ENCODE results near the gene RTN4IP1.

DNA sequence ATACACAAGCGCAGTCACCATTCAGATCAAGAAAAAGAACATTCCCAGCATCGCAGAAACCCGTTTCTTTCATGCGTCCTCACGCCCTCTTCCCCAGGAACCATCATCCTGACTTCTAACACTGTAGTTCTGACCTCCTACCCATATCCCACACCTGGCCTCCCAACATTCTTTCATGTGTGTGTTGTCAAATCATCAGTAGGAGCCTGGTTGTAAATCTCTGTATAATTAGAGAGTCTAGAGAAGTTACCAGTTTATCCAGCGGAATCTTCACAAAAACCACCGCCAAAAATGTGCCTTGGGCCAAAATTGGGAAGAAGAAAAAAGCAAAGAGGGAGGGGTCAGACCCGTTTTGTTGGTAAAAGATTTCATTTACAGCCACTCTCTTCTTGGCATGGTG, 91.6 kb downstream of the RTN4IP1 start:
- no peak for TF ChIP-seq IRF2 (CRISPR knock-in tag; IDR thresholded peaks at IDR 0.05)
- no peak for TF ChIP-seq ZFP41 (CRISPR knock-in tag; IDR thresholded peaks at IDR 0.05; ENCODE audit: borderline replicate concordance)
- TF ChIP-seq ATRX (CRISPR knock-in tag; IDR thresholded peaks at IDR 0.05; ENCODE audit: borderline replicate concordance), result no peak
- no peak for TF ChIP-seq EED (CRISPR knock-in tag; IDR thresholded peaks at IDR 0.05)
- TF ChIP-seq AGO2 (optimal IDR thresholded peaks at IDR 0.05; ENCODE audit: low read depth, low read length), result no peak
- TF ChIP-seq ZBTB7A (CRISPR knock-in tag; IDR thresholded peaks at IDR 0.05), result no peak
- TF ChIP-seq NFIC (IDR thresholded peaks at IDR 0.05; ENCODE audit: low read length), result no peak
- TF ChIP-seq, protein P1, sequence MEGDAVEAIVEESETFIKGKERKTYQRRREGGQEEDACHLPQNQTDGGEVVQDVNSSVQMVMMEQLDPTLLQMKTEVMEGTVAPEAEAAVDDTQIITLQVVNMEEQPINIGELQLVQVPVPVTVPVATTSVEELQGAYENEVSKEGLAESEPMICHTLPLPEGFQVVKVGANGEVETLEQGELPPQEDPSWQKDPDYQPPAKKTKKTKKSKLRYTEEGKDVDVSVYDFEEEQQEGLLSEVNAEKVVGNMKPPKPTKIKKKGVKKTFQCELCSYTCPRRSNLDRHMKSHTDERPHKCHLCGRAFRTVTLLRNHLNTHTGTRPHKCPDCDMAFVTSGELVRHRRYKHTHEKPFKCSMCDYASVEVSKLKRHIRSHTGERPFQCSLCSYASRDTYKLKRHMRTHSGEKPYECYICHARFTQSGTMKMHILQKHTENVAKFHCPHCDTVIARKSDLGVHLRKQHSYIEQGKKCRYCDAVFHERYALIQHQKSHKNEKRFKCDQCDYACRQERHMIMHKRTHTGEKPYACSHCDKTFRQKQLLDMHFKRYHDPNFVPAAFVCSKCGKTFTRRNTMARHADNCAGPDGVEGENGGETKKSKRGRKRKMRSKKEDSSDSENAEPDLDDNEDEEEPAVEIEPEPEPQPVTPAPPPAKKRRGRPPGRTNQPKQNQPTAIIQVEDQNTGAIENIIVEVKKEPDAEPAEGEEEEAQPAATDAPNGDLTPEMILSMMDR (CRISPR knock-in tag; IDR thresholded peaks at IDR 0.05), result no peak
- TF ChIP-seq, protein P2, sequence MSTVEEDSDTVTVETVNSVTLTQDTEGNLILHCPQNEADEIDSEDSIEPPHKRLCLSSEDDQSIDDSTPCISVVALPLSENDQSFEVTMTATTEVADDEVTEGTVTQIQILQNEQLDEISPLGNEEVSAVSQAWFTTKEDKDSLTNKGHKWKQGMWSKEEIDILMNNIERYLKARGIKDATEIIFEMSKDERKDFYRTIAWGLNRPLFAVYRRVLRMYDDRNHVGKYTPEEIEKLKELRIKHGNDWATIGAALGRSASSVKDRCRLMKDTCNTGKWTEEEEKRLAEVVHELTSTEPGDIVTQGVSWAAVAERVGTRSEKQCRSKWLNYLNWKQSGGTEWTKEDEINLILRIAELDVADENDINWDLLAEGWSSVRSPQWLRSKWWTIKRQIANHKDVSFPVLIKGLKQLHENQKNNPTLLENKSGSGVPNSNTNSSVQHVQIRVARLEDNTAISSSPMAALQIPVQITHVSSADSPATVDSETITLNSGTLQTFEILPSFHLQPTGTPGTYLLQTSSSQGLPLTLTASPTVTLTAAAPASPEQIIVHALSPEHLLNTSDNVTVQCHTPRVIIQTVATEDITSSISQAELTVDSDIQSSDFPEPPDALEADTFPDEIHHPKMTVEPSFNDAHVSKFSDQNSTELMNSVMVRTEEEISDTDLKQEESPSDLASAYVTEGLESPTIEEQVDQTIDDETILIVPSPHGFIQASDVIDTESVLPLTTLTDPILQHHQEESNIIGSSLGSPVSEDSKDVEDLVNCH (CRISPR knock-in tag; IDR thresholded peaks at IDR 0.05), result no peak
- TF ChIP-seq ZBTB1 (CRISPR knock-in tag; IDR thresholded peaks at IDR 0.05; ENCODE audit: borderline replicate concordance), result no peak
- no peak for TF ChIP-seq RFX5 (IDR thresholded peaks at IDR 0.05; ENCODE audit: low read depth, low read length)

Measured in HepG2 (cell line).